Measurements from ENCODE around the gene ARHGAP25. TPM values are rescaled to one million over a fixed set of nuclear protein-coding genes. Genes with fewer than 3 reads are reported as not detected.

Gene ARHGAP25
- total and polyA plus RNA-seq, 2 of the 4 experiments (the other 2 are of a cell fraction): 0.29 to 0.36 TPM

DNA sequence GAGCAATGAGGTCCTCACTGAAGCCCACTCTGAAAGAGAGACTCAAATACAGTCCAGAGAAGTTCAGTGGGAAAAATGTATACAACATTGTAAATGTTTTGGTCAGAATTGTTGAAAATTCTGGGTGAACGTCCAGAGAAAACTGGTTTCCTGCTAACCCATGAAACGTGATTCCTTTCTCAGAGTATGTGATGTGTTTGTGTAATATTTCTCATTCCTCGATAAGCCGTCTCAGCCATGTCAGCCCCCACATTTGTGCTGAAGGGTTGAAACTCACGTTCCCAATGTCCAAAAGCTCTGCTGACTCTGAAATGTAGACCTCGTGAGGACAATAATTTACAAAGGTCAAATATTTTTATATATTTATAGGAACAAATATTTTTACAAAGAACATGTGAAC is 84.9 kb downstream of the ARHGAP25 start:
- Histone ChIP-seq H2AK9ac (replicated peaks; ENCODE audit: low read depth, low read length, poor library complexity) (peak overlapping the region; percentile 74), H3K4ac (ENCODE audit: low read depth, low read length) (peak overlapping the region; percentile 59), H3K79me1 (ENCODE audit: low read depth in 1 of 2, low read length in 2 of 2) (no peaks in the 10 kb centered on the region), H2BK120ac (ENCODE audit: low read depth, low read length) (peak overlapping the region; percentile 85), H3K56ac (ENCODE audit: extremely low read depth, insufficient read depth, low read length) (no peak overlapping the region), H2BK5ac (ENCODE audit: low read depth, low read length, poor library complexity, severe bottlenecking) (peak overlapping the region; percentile 82), H3K36me3 (ENCODE audit: control insufficient read depth, insufficient read depth, low read length) (no peaks in the 10 kb centered on the region), H3K14ac (replicated peaks; ENCODE audit: low read depth, low read length) (peak overlapping the region; percentile 48), H4K8ac (ENCODE audit: low read depth in 2 of 2, low read length in 2 of 2) (peak overlapping the region in 1 of 2 experiments; percentile 49; a peak in 2 of 4 replicates), H2AFZ (replicated peaks; ENCODE audit: low read length, poor library complexity) (peak overlapping the region; percentile 36), H4K91ac (ENCODE audit: insufficient read depth, low read depth, low read length) (peak overlapping the region; percentile 52), H3K23ac (ENCODE audit: low read depth, low read length) (no peak overlapping the region; the same call in 1 of the 2 replicates), H3K9ac (ENCODE audit: low read depth, low read length) (peak overlapping the region; percentile 2; the same call in 1 of the 2 replicates), H3K4me3 (ENCODE audit: insufficient read depth, low read depth, low read length) (no peak overlapping the region), H3K4me1 (ENCODE audit: control insufficient read depth, insufficient read depth, low read length) (peaks cover 10% of the 10 kb centered on the region), H3K4me2 (ENCODE audit: low read depth, low read length) (peak overlapping the region; percentile 61), H2BK20ac (ENCODE audit: low read depth, low read length) (peak overlapping the region; percentile 80; the same call in 1 of the 2 replicates), H2AK5ac (ENCODE audit: low read depth, low read length) (peak overlapping the region; percentile 89; the same call in 1 of the 2 replicates), H4K5ac (ENCODE audit: low read depth, low read length) (peak overlapping the region; percentile 68), H3K27me3 (ENCODE audit: control insufficient read depth, insufficient read depth, low read length) (no peaks in the 10 kb centered on the region), H2BK15ac (ENCODE audit: low read depth, low read length) (peak overlapping the region; percentile 59; the same call in 2 of the 3 replicates), H3K18ac (ENCODE audit: low read depth, low read length) (peak overlapping the region; percentile 74), H4K20me1 (ENCODE audit: insufficient read depth, low read length) (no peaks in the 10 kb centered on the region), H3K9me1 (ENCODE audit: insufficient read depth, low read length) (peaks cover 12% of the 10 kb centered on the region), H3K9me3 (ENCODE audit: control insufficient read depth, insufficient read depth, low read length) (no peaks in the 10 kb centered on the region), H3K27ac (ENCODE audit: insufficient read depth, low read length) (peak overlapping the region; percentile 95; the same call in 1 of the 2 replicates)
- no TSS peak for BruUV-seq (replicated peaks)
- TF ChIP-seq CHD1 (IDR thresholded peaks at IDR 0.05; ENCODE audit: low read depth, low read length): no peak
- TF ChIP-seq BHLHE40 (IDR thresholded peaks at IDR 0.05; ENCODE audit: low read depth, low read length): peak; percentile 95
- TF ChIP-seq, protein P1, sequence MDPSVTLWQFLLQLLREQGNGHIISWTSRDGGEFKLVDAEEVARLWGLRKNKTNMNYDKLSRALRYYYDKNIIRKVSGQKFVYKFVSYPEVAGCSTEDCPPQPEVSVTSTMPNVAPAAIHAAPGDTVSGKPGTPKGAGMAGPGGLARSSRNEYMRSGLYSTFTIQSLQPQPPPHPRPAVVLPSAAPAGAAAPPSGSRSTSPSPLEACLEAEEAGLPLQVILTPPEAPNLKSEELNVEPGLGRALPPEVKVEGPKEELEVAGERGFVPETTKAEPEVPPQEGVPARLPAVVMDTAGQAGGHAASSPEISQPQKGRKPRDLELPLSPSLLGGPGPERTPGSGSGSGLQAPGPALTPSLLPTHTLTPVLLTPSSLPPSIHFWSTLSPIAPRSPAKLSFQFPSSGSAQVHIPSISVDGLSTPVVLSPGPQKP (IDR thresholded peaks at IDR 0.05; ENCODE audit: borderline replicate concordance, low read depth, low read length): no peak
- no peak for TF ChIP-seq SMC3 (IDR thresholded peaks at IDR 0.05; ENCODE audit: low read depth, low read length)
- TF ChIP-seq FOS (IDR thresholded peaks at IDR 0.05; ENCODE audit: low read depth, low read length): no peak
- 0 out of 2 replicates have a peak, but pooled peaks have one; percentile 22 for TF ChIP-seq CEBPB (IDR thresholded peaks at IDR 0.05; ENCODE audit: low read depth, low read length)
- no peak for TF ChIP-seq MXI1 (IDR thresholded peaks at IDR 0.05; ENCODE audit: borderline replicate concordance, low read depth, low read length)
- intact Hi-C loops (cut with micrococcal nuclease): no loop called here
- ATAC-seq (ENCODE audit: low read depth): peak; percentile 90
- POLR2A ChIA-PET (ENCODE audit: unreplicated experiment): interaction anchor here (0.7 kb wide), 1 partner anchor 199 kb away, joined by 3 read pairs; no protein-coding TSS in a partner anchor
- 0% methylated on average over 1 of the region's 6 CpGs; no CpG with 5 or more reads in 1 of the 2 experiments for WGBS, 2 experiments (ENCODE audit: extremely low coverage in 2 of 2, insufficient read length in 1 of 2)
- peak; percentile 83 for DNase-seq
- in situ Hi-C loops (cut with MboI; ENCODE audit: low sequenced_read_pairs): no loop called here
- dilution Hi-C loops (cut with HindIII; ENCODE audit: low sequenced_read_pairs, unreplicated experiment): no loop called here
- CTCF ChIA-PET: interaction anchor here (0.7 kb wide), 1 partner anchor 106 kb away, joined by 3 read pairs; no protein-coding TSS in a partner anchor
